GM18498 (cell line): ENCODE data around the gene KLHL29.

Experiments
- ATAC-seq: cut with Tn5 transposase; IDR thresholded peaks from one replicate; pipeline ENCODE4 v1.9.1; 2021; ENCODE audit warnings: mild to moderate bottlenecking, moderate library complexity; ENCODE audit not compliant: unreplicated experiment

The KLHL29 gene

GRCh38 chr2:23468474-23469141, 83.6 kb downstream of the KLHL29 start:
- no peak for ATAC-seq

DNA sequence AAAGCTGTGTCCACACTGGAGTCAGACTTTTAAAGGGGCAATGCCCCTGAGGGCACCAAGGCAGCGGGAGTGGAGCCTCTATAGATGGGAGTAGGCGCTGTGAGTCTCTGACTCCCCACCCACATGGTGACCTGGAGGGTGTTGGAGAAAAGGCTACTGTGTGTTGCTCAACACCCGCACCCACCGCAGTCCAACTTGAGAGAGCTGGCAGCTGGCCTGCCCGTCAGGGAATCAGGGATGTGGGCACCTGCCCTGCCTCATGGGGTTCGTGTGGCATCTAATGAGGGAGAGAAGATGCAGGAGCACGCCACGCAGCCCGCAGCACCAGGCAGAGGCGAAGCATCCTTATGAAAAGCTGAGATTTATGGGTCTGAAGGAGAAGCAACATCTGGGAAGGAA, 84.2 kb downstream of the KLHL29 start:
- no peak for ATAC-seq

DNA sequence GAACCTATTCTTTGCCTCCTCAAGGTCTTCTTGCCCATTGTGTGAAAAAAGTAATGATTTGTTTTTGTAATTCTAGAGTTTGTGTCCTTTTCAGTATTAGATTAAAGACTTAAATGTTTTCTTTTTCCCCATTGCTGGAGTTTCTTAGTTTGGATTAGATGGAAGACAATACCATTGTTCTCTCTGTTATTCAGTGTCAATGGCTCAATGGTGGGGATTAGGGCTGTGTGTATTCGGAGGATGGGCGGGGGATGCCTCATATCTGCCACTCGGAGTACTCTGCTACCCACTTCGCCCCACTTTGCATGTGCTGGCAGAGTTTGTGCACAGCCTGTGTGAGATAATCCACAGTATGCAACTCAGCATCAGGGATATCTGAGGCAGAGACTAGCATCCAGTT, 90.1 kb downstream of the KLHL29 start:
- no peak for ATAC-seq

- no peak for ATAC-seq
Observed at GRCh38 chr2:23475473-23475872, 90.5 kb downstream of the KLHL29 start.

DNA sequence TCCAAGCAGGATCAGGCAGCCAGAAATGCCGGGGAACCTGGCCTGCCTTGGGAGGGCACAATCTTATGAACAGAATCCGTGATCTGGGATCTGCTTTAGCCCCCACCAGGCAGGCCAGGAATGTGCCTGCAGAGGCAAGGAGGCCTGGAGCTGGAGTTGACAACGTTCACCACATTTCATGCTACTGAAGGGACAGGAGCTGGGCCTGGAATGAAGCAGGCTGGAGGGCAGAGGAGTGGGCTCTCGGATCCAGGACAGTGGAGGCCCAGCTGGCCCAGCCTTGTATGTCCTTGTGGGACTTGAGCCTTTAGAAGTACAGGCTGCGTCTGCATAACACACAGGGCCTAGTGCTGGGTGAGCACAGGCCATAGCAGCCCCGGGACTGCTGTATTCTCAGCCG, 91.8 kb downstream of the KLHL29 start:
- no peak for ATAC-seq

GRCh38 chr2:23477392-23477791, 92.4 kb downstream of the KLHL29 start:
- no peak for ATAC-seq

GRCh38 chr2:23478087-23478932, 93.3 kb downstream of the KLHL29 start:
- no peak for ATAC-seq

GRCh38 chr2:23478933-23479683, 94.1 kb downstream of the KLHL29 start:
- ATAC-seq, result no peak

GRCh38 chr2:23480957-23481797, 96.2 kb downstream of the KLHL29 start:
- no peak for ATAC-seq

DNA sequence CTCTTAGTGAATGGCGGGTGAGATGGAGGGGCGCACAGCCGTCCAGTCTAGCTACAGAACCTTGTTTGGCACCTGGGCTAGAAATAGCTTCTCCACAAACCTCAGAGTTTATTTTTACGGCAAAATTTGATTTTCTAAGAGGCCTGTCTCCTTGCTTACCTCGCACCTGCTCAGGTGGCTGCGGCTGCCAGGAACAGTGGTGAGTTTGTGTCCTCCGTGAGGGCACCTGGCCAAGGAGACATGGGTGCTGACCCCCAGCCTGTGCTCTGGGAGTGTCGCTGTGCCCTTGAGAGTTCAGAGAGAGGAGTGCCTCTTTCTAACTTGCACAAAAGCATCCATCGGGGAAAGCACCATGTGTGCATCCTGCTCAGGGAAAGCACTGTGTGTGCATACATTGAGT, 97.2 kb downstream of the KLHL29 start:
- no peak for ATAC-seq

DNA sequence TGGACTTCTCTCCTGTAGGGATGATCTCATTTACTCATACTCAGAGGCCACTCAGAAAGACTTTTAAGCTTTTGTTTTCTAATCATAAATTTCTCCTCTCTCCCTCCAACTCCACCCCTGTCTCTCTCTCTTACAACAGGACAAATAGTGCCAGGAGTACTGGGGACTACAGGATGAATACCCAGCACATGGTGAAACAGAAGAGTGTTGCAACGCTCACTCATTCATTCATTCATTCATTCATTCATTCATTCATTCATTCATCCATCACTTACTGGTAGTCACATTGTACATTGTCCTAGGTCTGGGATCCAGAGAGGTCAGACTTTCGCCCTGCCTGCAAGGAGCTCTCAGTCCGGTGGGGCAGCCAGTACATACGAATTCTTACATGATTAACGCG, 97.6 kb downstream of the KLHL29 start:
- ATAC-seq, result no peak

- ATAC-seq, result no peak
Observed at GRCh38 chr2:23483791-23484190, 98.8 kb downstream of the KLHL29 start.

DNA sequence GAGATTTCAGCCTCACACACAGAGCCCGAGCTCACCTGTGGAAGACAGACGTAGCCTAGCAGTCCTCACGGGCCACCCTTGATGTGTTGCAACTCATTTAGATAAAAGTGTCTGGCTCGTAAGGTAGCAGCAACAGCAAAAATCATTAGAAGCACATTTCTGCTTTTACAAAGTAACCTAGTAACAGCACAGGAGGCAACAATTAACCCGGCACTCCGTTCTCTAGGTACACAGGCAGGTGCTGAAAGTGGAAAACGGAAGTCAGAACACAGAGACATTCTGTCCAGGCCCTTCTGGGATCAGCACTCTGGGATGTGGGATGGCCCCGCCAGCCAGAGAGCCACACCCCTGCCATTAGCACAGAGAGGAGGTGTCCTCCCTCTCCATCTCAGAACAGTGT, 99.3 kb downstream of the KLHL29 start:
- ATAC-seq, result no peak

- ATAC-seq, result no peak
Observed at GRCh38 chr2:23484767-23485166, 99.8 kb downstream of the KLHL29 start.

GRCh38 chr2:23485261-23485660, 100.3 kb downstream of the KLHL29 start:
- no peak for ATAC-seq

GRCh38 chr2:23485841-23486683, 101.1 kb downstream of the KLHL29 start:
- no peak for ATAC-seq

- no peak for ATAC-seq
Observed at GRCh38 chr2:23486684-23487075, 101.7 kb downstream of the KLHL29 start.

GRCh38 chr2:23487735-23488492, 102.9 kb downstream of the KLHL29 start:
- ATAC-seq, result no peak

DNA sequence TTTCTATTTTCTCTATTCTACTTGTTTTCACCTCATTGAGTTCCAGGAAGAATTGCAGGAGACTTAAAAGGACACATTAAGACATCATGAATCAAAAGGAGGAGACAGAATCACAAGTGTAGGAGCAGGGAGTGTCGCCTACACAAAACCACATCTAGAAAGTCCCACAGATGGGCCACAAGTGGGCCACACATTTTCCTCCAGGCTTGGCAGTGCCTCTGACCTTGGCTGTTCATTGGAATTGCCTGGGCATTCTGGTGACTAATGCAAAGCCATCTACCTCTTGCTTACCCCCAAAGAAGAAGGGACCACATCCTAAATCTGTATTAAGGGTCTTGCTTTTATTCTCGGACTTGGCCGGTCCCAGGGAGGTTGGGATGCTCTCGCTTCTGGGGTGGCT, 103.6 kb downstream of the KLHL29 start:
- no peak for ATAC-seq
